ENCODE data around the gene MARS1. TPM values are rescaled to one million over a fixed set of nuclear protein-coding genes. Genes with fewer than 3 reads are reported as not detected.
A peak's percentile ranks its signal among the peaks of the same experiment; 100 is the strongest.

MARS1 gene
- total RNA-seq, 1 experiment from 2014 or later = 291 TPM

DNA sequence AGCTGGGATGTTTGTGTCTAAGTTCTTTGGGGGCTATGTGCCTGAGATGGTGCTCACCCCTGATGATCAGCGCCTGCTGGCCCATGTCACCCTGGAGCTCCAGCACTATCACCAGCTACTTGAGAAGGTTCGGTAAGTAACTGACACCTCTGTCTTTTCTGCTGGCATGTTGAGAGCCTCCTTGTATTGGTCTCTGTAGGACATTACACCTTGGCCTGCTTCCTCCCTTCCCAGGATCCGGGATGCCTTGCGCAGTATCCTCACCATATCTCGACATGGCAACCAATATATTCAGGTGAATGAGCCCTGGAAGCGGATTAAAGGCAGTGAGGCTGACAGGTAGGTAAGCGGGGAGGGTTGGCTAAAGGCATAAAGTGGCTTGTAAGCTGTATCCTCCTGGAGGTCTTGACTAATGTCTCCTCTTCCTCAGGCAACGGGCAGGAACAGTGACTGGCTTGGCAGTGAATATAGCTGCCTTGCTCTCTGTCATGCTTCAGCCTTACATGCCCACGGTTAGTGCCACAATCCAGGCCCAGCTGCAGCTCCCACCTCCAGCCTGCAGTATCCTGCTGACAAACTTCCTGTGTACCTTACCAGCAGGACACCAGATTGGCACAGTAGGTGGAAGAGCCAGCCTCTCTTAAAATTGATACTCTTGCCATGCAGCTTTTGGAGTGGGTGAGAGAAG is 27.0 kb downstream of the MARS1 start:
- H3K4me1 ChIP-seq (ENCODE audit: control insufficient read depth, insufficient read depth, low read length) = peaks cover 36% of the 10 kb centered on the region
- ATAC-seq (peak; percentile 32; the same call in 1 of the 2 replicates), DNase-seq (ENCODE audit: low read depth, low spot score) (peak; percentile 39)
- TF ChIP-seq TCF7L2 (IDR thresholded peaks at IDR 0.05; ENCODE audit: low read depth, low read length) (no peak), SIN3A (IDR thresholded peaks at IDR 0.05; ENCODE audit: borderline replicate concordance, insufficient read depth, low read depth, low read length) (no peak), POLR2AphosphoS5 (IDR thresholded peaks at IDR 0.05; ENCODE audit: low read depth, low read length) (no peak; the same call in 1 of the 2 replicates)
- TF ChIP-seq, protein P1, sequence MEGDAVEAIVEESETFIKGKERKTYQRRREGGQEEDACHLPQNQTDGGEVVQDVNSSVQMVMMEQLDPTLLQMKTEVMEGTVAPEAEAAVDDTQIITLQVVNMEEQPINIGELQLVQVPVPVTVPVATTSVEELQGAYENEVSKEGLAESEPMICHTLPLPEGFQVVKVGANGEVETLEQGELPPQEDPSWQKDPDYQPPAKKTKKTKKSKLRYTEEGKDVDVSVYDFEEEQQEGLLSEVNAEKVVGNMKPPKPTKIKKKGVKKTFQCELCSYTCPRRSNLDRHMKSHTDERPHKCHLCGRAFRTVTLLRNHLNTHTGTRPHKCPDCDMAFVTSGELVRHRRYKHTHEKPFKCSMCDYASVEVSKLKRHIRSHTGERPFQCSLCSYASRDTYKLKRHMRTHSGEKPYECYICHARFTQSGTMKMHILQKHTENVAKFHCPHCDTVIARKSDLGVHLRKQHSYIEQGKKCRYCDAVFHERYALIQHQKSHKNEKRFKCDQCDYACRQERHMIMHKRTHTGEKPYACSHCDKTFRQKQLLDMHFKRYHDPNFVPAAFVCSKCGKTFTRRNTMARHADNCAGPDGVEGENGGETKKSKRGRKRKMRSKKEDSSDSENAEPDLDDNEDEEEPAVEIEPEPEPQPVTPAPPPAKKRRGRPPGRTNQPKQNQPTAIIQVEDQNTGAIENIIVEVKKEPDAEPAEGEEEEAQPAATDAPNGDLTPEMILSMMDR (IDR thresholded peaks at IDR 0.05) = no peak
- TF ChIP-seq, protein P2, sequence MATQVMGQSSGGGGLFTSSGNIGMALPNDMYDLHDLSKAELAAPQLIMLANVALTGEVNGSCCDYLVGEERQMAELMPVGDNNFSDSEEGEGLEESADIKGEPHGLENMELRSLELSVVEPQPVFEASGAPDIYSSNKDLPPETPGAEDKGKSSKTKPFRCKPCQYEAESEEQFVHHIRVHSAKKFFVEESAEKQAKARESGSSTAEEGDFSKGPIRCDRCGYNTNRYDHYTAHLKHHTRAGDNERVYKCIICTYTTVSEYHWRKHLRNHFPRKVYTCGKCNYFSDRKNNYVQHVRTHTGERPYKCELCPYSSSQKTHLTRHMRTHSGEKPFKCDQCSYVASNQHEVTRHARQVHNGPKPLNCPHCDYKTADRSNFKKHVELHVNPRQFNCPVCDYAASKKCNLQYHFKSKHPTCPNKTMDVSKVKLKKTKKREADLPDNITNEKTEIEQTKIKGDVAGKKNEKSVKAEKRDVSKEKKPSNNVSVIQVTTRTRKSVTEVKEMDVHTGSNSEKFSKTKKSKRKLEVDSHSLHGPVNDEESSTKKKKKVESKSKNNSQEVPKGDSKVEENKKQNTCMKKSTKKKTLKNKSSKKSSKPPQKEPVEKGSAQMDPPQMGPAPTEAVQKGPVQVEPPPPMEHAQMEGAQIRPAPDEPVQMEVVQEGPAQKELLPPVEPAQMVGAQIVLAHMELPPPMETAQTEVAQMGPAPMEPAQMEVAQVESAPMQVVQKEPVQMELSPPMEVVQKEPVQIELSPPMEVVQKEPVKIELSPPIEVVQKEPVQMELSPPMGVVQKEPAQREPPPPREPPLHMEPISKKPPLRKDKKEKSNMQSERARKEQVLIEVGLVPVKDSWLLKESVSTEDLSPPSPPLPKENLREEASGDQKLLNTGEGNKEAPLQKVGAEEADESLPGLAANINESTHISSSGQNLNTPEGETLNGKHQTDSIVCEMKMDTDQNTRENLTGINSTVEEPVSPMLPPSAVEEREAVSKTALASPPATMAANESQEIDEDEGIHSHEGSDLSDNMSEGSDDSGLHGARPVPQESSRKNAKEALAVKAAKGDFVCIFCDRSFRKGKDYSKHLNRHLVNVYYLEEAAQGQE (IDR thresholded peaks at IDR 0.05; ENCODE audit: insufficient read depth in 1 of 2, low read depth in 2 of 2, low read length in 1 of 2) = no peak
- POLR2A ChIA-PET = no interaction called here
- intact Hi-C loops (cut with micrococcal nuclease; ENCODE audit: unreplicated experiment) = no loop called here
- peaks cover 21% of the 10 kb centered on the region for H3K36me3 ChIP-seq (ENCODE audit: control insufficient read depth, insufficient read depth, low read length)
- no peak overlapping the region for H3K4me3 ChIP-seq (ENCODE audit: low read depth in 2 of 2, low read length in 2 of 2)
- no TSS peak for BruUV-seq (replicated peaks)
- peak overlapping the region; percentile 63; the same call in 1 of the 2 replicates for H3K27ac ChIP-seq (ENCODE audit: low read length)
- H3K9me3 ChIP-seq (ENCODE audit: control insufficient read depth, insufficient read depth, low read depth, low read length) = no peaks in the 10 kb centered on the region
- in situ Hi-C loops (cut with HindIII; ENCODE audit: low pct_unique_long_range_greater_than_20kb, low sequenced_read_pairs) = no loop called here
- H3K27me3 ChIP-seq (ENCODE audit: control insufficient read depth, insufficient read depth, low read length) = no peaks in the 10 kb centered on the region
- CTCF ChIA-PET = no interaction called here

DNA sequence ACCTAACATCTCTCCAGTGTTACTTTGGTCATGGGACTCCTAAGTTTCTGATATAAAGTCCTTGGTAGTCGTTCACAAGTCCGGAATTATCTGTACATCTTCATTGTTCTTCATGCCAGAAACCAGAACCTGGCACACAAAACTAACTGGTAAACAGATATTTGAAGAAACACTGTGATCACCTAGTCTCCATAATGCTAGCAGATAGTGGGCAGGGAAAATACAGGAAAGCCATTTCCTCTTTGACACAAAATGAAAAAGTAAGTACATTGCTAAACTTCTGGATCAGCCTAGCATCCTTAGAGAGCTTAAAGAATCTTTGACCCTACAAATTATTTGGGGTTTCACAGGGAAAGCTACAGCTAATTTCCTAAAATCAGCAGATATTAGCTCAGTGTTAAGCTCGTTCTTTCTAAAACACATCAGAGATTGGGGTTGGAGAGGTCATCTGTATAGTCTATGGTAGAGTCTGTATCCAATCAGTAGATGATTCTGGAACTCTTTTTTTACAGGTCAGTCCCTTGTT is 27.6 kb downstream of the MARS1 start:
- TF ChIP-seq POLR2AphosphoS5 (IDR thresholded peaks at IDR 0.05; ENCODE audit: low read depth, low read length) (0 out of 2 replicates have a peak, but pooled peaks have one; percentile 44), SIN3A (IDR thresholded peaks at IDR 0.05; ENCODE audit: borderline replicate concordance, insufficient read depth, low read depth, low read length) (no peak), TCF7L2 (IDR thresholded peaks at IDR 0.05; ENCODE audit: low read depth, low read length) (no peak)
- TF ChIP-seq, protein P2 (IDR thresholded peaks at IDR 0.05; ENCODE audit: insufficient read depth in 1 of 2, low read depth in 2 of 2, low read length in 1 of 2) = no peak
- TF ChIP-seq, protein P1 (IDR thresholded peaks at IDR 0.05) = no peak
- ATAC-seq (no peak), DNase-seq (ENCODE audit: low read depth, low spot score) (no peak)
- peaks cover 36% of the 10 kb centered on the region for H3K4me1 ChIP-seq (ENCODE audit: control insufficient read depth, insufficient read depth, low read length)
- peak overlapping the region; percentile 63; the same call in 1 of the 2 replicates for H3K27ac ChIP-seq (ENCODE audit: low read length)
- no peaks in the 10 kb centered on the region for H3K9me3 ChIP-seq (ENCODE audit: control insufficient read depth, insufficient read depth, low read depth, low read length)
- intact Hi-C loops (cut with micrococcal nuclease; ENCODE audit: unreplicated experiment) = no loop called here
- H3K36me3 ChIP-seq (ENCODE audit: control insufficient read depth, insufficient read depth, low read length) = peaks cover 24% of the 10 kb centered on the region
- in situ Hi-C loops (cut with HindIII; ENCODE audit: low pct_unique_long_range_greater_than_20kb, low sequenced_read_pairs) = no loop called here
- TSS peak; percentile 44 for BruUV-seq (replicated peaks)
- no peaks in the 10 kb centered on the region for H3K27me3 ChIP-seq (ENCODE audit: control insufficient read depth, insufficient read depth, low read length)
- no peak overlapping the region for H3K4me3 ChIP-seq (ENCODE audit: low read depth in 2 of 2, low read length in 2 of 2)
- ChIA-PET POLR2A (no interaction called here), CTCF (no interaction called here)
